ENCODE measurements around the gene NCOA3. TPM values are rescaled to one million over a fixed set of nuclear protein-coding genes. Genes with fewer than 3 reads are reported as not detected.

The NCOA3 gene
- total and polyA plus RNA-seq, 7 donors = 11.9 to 56.9 (median 18.1) TPM

- H3K9me3 ChIP-seq = no peaks in the 10 kb centered on the region
- ATAC-seq = peak in 3 of 4 donors; percentile 53 to 64 (median 57)
- H3K4me1 ChIP-seq = peaks cover 16% of the 10 kb centered on the region
- peaks cover 2 to 42% of the 10 kb centered on the region in 2 donors for H3K36me3 ChIP-seq (ENCODE audit: insufficient read depth in 1 of 2, low read depth in 1 of 2)
- no peak for DNase-seq
- H3K27ac ChIP-seq = no peak overlapping the region
- TF ChIP-seq CTCF (IDR thresholded peaks at IDR 0.05) = peak; percentile 91
- H3K27me3 ChIP-seq (ENCODE audit: insufficient read depth in 3 of 3, low read length in 2 of 3) = no peaks in the 10 kb centered on the region
- no peak overlapping the region for H3K4me3 ChIP-seq
- WGBS, 3 donors = 32 to 48% (median 43%) methylated on average over 8 of the region's 8 CpGs
- intact Hi-C loops (cut with DNase I) = loop anchor here (2.0 to 10.0 kb wide), 7 partner anchors 119 to 426 kb away; partner anchors contain the start of gene NCOA3 (in 1 of the 2)
Observed at GRCh38 chr20:47620808-47621805, 119.4 kb downstream of the NCOA3 start.

- Histone ChIP-seq H3K4me3 (no peak overlapping the region), H3K27me3 (ENCODE audit: insufficient read depth in 3 of 3, low read length in 2 of 3) (no peaks in the 10 kb centered on the region), H3K9me3 (no peaks in the 10 kb centered on the region), H3K36me3 (ENCODE audit: insufficient read depth in 1 of 2, low read depth in 1 of 2) (peaks cover 6 to 53% of the 10 kb centered on the region in 2 donors), H3K27ac (no peak overlapping the region), H3K4me1 (peaks cover 10% of the 10 kb centered on the region)
- DNase-seq (no peak), ATAC-seq (no peak)
- 93 to 96% (median 96%) methylated on average over 9 of the region's 9 CpGs for WGBS, 3 donors
- intact Hi-C loops (cut with DNase I) = loop anchor here (5.0 to 10.0 kb wide), 6 partner anchors 120 to 427 kb away; partner anchors contain the start of gene NCOA3 (in 1 of the 2)
- TF ChIP-seq CTCF (IDR thresholded peaks at IDR 0.05) = no peak
Observed at GRCh38 chr20:47622118-47622665, 120.5 kb downstream of the NCOA3 start.

- no peak for TF ChIP-seq CTCF (IDR thresholded peaks at IDR 0.05)
- H3K36me3 ChIP-seq (ENCODE audit: insufficient read depth in 1 of 2, low read depth in 1 of 2) = peaks cover 10 to 63% of the 10 kb centered on the region in 2 donors
- WGBS, 3 donors = 87 to 94% (median 89%) methylated on average over 2 of the region's 2 CpGs
- intact Hi-C loops (cut with DNase I) = loop anchor here (5.0 to 10.0 kb wide), 6 partner anchors 121 to 428 kb away; partner anchors contain the start of gene NCOA3 (in 1 of the 2)
- no peak overlapping the region for H3K27ac ChIP-seq
- H3K9me3 ChIP-seq = no peaks in the 10 kb centered on the region
- no peak for ATAC-seq
- no peak for DNase-seq
- no peak overlapping the region for H3K4me3 ChIP-seq
- H3K27me3 ChIP-seq (ENCODE audit: insufficient read depth in 3 of 3, low read length in 2 of 3) = no peaks in the 10 kb centered on the region
- peaks cover 10% of the 10 kb centered on the region for H3K4me1 ChIP-seq
Observed at GRCh38 chr20:47623206-47623605, 121.5 kb downstream of the NCOA3 start.

GRCh38 chr20:47627540-47627939 is 125.9 kb downstream of the NCOA3 start:
- TF ChIP-seq CTCF (IDR thresholded peaks at IDR 0.05) = no peak
- intact Hi-C loops (cut with DNase I) = loop anchor here in 1 of 2 donors (10.0 kb wide), 2 partner anchors 243 to 433 kb away; no protein-coding TSS in a partner anchor
- DNase-seq (no peak), ATAC-seq (no peak)
- H3K27me3 ChIP-seq (ENCODE audit: insufficient read depth in 3 of 3, low read length in 2 of 3) = no peaks in the 10 kb centered on the region
- no peak overlapping the region for H3K4me3 ChIP-seq
- H3K27ac ChIP-seq = no peak overlapping the region
- H3K4me1 ChIP-seq = no peaks in the 10 kb centered on the region
- H3K9me3 ChIP-seq = no peaks in the 10 kb centered on the region
- WGBS, 3 donors = 92 to 97% (median 94%) methylated on average over 4 of the region's 4 CpGs
- peaks cover 8 to 93% of the 10 kb centered on the region in 2 donors for H3K36me3 ChIP-seq (ENCODE audit: insufficient read depth in 1 of 2, low read depth in 1 of 2)

All from psoas muscle (tissue), 8 donors.